Gastrocnemius medialis (tissue), 4 donors: Measurements from ENCODE around the gene BCKDK.

Experiments used
- POLR2A ChIP-seq, 2 donors: fragments of 450-650 bp; IDR thresholded peaks; one replicate each; pipeline ENCODE4 v1.6.1; 2017; ENCODE audit warnings: antibody characterized with exemption in 2 of 2, mild to moderate bottlenecking in 2 of 2, moderate library complexity in 2 of 2
- TF ChIP-seq, protein P1 (sequence below), 5 experiments: fragments of 450-650 bp in 3 of 5; fragments of 200-600 bp in 2 of 5; sonication (generic) in 2 of 5; IDR thresholded peaks in 4 of 5; conservative IDR thresholded peaks in 1 of 5; 1 replicate in 4 of 5; 2 replicates in 1 of 5; pipeline ENCODE4 v1.5.1; 2016 to 2019; ENCODE audit warnings: antibody characterized with exemption in 5 of 5, mild to moderate bottlenecking in 3 of 5, moderate library complexity in 3 of 5

GRCh38 chr16:31083556-31083955 is 24.6 kb upstream of the BCKDK start:
- no peak for TF ChIP-seq POLR2A (IDR thresholded peaks at IDR 0.05)
- TF ChIP-seq, protein P1, sequence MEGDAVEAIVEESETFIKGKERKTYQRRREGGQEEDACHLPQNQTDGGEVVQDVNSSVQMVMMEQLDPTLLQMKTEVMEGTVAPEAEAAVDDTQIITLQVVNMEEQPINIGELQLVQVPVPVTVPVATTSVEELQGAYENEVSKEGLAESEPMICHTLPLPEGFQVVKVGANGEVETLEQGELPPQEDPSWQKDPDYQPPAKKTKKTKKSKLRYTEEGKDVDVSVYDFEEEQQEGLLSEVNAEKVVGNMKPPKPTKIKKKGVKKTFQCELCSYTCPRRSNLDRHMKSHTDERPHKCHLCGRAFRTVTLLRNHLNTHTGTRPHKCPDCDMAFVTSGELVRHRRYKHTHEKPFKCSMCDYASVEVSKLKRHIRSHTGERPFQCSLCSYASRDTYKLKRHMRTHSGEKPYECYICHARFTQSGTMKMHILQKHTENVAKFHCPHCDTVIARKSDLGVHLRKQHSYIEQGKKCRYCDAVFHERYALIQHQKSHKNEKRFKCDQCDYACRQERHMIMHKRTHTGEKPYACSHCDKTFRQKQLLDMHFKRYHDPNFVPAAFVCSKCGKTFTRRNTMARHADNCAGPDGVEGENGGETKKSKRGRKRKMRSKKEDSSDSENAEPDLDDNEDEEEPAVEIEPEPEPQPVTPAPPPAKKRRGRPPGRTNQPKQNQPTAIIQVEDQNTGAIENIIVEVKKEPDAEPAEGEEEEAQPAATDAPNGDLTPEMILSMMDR (IDR thresholded peaks at IDR 0.05 in 4 of 5, conservative IDR thresholded peaks at IDR 0.05 in 1 of 5): no peak
